GM10266 (cell line): Measurements from ENCODE around the gene TUBB4B.

ENCODE experiments used
- DNase-seq: peaks from one replicate; pipeline ENCODE4 v3.0.0; 2012; ENCODE audit errors: extremely low spot score
- CTCF ChIP-seq: IDR thresholded peaks from 2 replicates; pipeline ENCODE4 v1.5.1; 2012; ENCODE audit warnings: mild to moderate bottlenecking, low read depth; ENCODE audit not compliant: control insufficient read depth, insufficient read depth; ENCODE audit errors: missing control alignments

Gene TUBB4B

DNA sequence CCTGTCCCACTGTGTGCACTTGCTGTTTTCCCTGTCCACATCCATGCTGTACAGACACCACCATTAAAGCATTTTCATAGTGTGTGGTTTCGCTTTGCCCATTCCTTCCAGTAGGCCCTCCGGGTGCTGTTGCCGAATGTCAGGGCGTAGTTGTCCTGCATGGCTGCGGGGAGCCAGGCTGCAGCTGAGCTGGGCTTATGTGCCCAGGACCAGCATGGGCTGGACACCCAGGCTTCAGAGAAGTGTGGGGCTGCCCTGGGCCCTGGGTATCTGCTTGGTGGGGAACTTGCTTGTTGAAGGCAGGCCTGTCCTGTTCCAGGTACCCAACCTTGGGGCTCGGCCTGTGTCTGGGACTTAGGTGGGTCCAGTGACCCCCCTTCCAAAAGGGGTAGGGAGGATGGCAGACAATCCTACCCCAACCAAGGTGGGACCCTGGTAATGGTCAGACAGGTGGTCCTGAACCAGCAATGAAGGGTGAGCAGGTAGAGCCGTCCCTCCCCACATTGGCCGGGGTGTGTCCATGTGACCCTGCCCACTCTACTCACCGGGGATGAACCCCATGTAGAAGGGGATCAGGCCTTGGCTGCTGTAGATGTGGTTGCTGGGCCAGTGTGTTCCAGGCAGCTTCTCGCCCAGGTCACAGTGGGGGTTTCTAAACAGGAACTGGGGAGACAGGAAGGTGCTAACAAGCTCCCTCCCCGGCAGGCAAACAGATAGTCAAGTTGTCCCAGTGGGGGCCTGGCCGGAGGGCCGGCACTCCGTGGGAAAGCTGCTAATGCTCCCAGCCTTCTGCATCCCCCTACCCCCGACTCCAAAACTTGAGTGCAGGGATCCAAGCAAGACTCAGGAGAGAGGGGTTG, 2.8 kb downstream of the TUBB4B start:
- no peak for TF ChIP-seq CTCF
- no peak for DNase-seq

DNA sequence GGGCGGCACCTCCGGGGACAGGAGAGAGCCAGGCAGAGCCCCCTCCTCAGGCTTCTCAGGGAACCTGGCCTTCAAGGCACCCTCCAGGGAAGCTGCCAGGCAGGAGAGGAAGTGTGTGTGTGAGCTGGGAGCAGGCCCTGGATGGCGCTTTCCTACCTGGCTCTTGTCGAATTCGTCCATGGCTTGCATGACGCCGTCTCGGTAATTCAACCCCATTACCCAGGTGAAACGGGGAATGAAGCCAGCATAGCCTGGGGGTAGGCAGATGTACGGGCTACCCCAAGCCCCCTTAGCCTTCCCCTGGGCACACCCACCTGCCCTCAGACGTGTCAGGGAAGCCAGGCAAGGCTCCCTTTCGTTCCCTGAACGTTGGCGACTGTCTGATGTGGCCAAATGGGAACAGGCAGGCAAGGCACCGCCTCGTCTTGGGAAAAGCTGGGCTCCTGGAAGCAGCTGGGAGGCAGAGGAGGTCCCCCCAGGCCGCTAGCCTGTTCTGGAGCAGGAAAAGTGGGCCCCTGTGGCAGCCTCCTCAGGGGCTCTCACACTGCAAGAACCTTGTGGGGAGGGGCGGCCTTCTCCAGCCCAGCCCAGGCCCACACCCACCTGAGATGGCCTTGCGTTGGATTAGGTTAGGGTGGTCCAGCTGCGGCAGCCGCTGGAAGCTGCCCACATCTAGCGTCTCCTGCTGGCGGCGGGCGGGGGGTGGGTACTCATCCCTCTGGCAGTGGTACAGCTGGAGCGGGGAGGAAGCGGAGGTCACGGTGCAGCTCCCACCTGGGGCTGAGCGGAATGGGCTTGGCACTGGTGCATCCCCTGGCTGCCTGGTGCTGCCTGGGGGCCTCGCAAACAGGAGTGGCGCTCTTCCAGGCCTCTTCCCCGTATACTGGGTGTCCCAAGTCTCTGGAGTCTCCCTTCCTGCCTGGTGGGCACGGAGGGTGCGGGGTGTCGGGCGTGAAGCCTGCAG, 3.7 kb downstream of the TUBB4B start:
- TF ChIP-seq CTCF, result no peak
- DNase-seq, result no peak

DNA sequence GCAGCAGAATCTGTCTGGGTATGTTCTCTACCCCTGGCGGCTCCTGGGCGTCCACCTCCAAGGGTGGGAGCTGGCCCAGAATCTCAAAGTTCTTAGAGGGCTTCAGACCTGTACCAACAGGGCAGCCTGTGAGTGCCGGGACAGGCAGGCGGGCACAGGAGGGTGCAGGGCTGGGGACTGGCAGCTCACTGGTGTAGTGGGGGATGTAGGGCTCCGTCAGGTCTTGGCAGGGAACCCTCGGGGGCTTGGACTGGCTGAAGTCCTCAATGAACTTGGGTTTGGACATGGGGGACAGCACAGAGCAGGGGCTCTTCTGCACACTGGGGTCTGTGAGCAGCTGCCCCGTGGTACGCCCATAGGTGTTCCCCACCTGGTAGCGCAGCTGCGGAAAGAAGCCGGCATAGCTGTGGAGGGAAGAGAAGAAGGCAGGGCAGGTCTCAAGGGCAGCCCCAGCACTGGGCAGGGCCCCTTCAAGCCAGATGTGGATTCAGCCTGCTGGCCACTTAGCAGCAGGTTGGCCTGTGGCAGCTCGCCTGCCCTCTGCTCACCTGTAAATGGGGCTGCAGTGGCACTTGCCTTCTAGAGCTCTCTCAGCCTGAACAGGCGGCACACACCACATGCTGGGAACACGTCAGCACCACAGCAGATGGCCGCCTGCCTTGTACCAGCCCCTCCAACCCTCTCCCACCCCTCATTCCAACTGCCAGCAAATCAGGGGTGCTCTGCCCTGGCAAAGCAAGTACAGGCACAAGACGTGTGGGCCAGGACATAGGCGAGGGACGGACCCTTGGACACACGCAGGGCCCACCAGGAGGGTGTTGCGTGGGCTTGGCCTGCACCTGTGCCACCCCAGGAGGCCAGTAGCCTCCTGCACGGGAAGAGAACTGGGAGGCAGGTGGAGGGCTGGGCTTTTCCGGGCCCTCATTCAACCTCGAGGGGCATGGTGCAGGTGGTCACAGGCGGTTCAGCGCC, 4.6 kb downstream of the TUBB4B start:
- no peak for DNase-seq
- no peak for TF ChIP-seq CTCF

DNA sequence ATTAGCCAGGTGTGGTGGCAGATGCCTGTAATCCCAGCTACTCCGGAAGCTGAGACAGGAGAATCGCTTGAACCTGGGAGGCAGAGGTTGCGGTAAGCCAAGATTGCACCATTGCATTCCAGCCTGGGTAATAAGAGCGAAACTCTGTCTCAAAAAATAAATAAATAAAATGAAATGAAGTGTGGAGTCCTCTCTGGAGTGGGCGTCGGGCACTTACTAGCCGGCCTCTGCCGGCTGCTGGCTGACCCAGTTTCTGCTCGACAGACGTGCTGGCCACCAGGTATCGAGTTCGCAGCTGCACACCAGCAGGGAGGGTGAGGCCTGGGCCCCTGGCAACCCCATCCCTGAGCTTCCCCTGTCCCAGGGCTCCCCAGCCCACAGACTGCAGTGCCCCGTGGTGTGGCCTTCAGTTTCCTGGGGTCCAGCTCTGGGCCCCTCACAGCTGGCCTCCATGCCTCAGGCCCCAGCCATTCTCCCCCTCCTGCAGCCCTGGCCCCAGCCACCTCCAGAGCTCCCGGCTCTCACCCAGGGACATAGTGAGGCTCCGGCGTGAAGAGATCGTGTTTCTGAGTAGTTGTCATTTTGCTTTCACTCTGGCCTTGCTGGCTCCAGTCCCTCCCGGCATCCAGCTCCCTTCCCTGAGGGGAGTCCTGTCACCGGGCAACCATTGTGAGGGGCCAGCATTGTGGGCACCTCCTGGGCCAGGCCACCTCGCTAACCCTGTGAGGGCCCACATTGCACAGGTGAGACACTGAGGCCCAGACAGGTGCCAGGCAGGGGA, 6.2 kb downstream of the TUBB4B start:
- no peak for DNase-seq

DNA sequence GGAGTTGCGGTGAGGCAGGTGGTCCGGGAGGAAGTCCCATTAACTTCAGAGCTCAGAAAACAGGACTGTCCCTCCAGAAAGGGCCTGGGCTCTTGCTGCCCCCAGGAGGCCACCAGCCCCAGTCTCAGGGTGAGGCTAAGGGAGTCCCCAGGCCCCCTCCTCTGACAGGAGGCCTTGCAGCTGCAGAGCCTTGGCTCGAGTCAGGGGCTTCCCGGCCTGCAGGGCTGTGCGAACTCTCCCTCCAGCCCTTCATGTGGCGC, 6.8 kb downstream of the TUBB4B start:
- no peak for TF ChIP-seq CTCF
- no peak for DNase-seq

More for the DNA sequence above, 6.2 kb downstream of the TUBB4B start:
- TF ChIP-seq CTCF, result no peak
